GM19455 (cell line): ENCODE results near the gene KCNMB4.
"Not testable (repeated sequence)": the region's sequence is repeated elsewhere in the genome, so short reads cannot be mapped to it uniquely, and the experiment has no call there.

Experiments
- ATAC-seq: cut with Tn5 transposase; IDR thresholded peaks from one replicate; pipeline ENCODE4 v1.9.1; 2021; ENCODE audit not compliant: unreplicated experiment

KCNMB4 gene

DNA sequence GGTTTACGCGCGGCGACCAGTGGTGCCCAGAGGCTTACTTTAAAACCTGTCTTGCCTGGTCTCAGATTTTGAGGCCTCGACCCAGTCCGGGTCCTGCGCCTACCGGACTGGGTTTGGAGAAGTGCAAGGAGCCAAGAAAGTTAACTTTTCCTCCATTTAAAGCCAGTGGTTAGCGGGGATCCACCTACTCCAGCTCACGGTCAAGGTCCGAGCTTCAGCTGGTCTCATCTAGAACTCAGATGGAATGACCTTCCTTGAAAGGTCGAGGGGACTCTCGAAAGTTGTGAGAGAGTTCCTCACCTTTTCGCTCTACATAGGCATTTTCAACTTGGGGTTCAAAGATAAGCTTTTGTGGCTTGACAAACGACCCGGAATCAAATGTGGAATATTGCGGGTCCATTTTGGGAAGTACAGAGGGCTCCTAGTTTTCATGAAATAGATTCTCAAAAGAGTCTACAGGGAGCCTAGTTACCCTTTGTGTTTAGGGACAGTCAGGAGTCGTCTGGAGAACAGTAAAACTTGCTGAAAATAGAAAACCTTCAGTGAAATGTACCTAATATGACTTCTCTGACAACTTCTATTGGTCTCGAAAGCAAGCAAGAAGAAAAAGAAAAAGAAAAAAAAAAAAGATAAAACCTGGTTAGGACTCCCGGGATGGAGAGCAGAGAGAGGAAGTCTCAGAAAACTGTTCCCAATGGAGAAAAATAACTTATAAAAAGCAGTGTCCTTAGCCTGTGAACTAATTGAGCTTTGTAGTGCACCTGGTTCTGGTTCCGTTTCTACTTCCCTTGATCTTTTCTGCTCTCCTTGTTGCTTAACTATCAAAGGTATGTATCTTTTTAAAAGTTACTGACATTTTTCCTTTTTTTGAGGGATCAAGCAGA is 1.4 kb downstream of the KCNMB4 start:
- no peak for ATAC-seq

DNA sequence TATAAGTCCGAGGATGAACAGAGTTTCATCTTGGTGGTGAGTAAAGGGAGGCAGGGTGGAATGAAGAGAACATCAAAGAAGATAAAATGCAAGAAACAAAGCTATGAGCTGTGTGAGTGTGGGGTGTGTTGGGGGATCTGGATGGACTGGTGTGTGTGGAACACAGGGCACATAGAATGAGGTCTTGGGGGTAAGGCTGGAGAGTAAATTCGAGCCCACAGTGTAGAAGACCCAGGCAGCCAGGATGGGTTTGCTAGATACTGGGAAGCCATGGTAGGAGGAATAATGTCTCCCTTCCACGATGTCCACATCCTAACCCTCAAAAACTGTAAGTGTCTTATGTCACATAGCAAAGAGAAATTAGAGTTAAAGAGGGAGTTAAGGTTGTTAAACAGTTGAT is 6.8 kb downstream of the KCNMB4 start:
- ATAC-seq: no peak

DNA sequence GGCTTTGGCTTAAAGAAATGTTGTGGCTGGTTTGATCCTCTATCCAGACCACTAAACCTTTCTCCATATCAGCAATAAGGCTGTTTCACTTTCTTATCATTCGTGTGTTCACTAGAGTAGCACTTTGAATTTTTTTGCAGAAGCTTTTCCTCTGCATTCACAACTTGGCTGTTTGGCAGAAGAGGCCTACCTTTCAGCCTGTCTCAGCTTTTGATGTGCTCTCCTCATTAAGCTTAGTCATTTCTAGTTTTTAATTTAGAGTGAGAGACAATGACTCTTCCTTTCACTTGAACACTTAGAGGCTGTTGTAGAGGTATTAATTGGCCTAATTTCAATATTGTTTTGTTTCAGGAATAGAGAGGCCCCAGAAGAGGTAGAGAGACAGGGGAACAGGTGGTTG is 13.8 kb downstream of the KCNMB4 start:
- no peak for ATAC-seq

DNA sequence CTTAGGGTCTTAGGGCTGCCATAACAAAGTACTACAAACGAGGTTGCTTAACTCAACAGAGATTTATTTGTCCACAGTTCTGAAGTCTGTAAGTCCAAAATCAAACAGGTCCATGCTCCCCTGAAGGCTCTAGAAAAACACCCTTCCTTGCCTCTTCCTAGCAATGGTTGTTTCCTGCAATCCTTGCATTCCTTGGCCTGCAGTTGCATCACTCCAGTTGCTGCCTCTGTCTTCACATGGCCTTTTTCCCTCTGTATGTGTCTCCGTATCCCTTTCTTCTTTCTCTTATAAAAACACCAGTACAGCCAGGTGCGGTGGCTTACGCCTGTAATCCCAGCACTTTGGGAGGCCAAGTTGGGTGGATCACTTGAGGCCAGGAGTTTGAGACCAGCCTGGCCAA is 17.4 kb downstream of the KCNMB4 start:
- no peak for ATAC-seq

DNA sequence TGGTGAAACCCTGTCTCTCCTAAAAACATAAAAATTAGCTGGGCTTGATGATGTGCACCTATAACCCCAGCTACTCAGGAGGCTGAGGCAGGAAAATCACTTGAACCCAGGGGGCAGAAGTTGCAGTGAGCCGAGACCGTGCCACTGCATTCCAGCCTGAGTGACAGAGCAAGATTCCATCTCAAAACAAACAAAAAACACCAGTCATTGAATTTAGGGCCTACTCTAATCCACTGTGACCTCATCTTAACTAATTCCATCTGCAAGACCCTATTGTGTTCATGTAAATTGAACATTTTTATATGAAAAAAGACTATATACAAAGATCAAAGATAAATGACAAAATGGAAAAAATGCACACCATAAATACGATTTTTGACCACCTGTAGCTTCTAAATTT is 17.8 kb downstream of the KCNMB4 start:
- no peak for ATAC-seq

DNA sequence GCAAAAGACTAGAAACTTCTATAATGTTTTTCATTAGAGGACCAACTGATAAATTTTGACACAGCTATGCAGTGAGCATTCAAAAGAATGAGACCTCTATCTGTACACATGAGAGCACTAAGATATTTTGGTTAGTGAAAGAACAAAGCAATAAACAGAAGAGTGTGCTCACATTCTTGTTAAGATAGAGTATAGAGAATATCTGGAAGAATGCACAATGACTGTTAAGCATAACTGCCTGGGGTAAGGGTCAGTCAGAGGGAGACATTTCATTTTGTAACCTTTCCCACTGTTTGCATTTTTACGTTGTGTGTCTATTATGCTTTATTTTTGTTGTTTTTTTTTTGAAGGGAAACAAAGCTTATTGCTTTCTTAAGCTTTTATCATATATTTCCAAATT is 20.7 kb downstream of the KCNMB4 start:
- no peak for ATAC-seq

DNA sequence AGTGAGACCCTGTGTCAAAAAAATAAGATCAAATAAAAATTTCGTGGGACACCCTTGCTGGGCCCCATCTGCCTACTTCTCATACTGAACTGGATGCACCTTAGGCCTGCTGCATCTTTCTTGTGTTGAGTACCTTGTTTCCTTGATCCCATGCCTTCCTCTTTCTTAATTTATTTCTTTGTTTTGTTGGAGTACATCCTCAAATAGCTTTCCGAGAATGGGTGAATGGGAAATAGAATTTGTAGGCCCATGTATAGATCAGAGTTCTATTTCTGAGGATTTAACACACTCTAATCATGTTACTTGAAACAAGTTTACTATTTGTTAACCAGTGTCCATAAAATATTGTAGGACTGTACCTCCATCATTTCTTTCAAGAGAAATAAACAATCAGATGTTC is 23.6 kb downstream of the KCNMB4 start:
- ATAC-seq: no peak

DNA sequence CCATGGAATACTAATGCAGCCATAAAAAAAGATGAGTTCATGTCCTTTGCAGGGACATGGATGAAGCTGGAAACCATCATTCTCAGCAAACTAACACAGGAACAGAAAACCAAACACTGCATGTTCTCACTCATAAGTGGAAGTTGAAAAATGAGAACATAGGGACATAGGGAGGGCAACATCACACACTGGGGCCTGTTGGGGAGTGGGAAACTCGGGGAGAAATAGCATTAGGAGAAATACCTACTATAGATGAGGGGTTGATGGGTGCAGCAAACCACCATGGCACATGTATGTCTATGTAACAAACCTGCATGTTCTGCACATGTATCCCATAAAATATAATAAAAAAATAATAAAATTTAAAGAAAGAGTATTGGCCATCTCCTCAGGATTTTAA is 26.5 kb downstream of the KCNMB4 start:
- not testable (repeated sequence) for ATAC-seq

DNA sequence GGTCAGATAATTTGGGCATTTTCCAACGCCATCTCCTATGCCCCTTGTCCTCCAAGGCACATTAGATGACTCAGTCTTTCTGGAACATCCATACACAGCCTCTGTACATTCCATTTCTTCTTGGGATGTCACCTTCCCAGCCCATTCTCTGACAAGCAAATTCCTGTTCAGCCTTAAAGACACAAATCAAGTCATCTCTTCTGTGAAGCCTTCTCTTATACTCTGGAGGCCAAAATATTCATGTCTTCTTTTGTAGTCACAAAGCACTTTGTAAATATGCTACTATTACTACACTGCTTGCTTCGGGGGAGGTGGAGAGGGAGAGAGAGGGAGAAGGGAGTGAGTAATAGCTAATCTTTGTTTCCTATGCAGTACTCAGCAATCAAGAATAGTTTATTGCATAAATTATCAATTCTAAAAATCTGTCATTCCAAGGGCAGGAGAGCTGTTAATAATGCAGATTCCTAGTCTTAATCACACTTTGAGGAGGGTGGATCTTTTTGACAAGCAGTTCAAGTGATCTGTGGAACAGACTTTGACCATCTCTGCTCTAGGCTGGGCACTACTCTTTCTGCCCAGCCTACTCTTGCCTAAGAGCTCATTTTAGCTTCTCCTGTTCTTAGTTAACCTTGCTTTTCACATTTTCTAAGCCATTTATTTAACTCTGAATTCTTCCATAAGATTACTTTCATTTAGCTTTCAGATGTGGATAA is 27.9 kb downstream of the KCNMB4 start:
- ATAC-seq: no peak

DNA sequence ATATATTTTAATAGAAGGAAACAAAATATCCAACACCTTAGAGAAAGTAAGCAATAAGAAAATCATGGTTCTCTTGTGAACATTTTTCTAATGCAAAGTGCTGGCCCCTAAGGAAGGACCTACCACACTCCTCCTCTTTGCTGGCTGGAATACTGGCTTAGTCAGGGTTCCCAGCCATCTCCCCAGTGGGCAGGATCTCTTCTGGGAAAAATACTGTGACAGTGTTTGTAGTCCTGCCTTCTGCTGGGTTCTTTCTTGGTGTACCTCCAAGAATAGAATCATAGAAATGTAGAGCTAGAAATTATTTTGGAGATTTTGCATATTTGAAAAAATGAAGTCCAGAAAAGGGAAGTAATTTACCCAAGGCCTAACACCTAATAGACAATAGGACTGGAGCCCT is 31.9 kb downstream of the KCNMB4 start:
- ATAC-seq: no peak

DNA sequence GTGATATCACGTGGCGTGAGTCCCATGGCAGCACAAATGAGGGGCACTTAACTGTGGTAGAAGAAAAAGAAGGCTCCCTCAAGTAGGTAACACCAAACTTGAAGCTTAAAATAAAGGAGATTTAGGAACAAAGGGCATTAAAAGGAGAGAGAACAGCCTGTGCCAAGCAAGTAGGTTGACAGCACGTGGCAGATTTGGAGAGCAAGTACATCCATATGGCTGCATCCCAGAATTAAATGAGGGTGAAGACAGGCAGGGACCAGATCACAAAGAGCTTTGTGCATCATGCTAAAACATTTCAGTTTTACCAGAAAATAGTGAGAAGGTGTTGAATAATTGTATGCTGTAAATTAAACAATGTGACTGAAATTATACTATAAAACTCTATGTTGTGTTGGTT is 32.8 kb downstream of the KCNMB4 start:
- no peak for ATAC-seq

DNA sequence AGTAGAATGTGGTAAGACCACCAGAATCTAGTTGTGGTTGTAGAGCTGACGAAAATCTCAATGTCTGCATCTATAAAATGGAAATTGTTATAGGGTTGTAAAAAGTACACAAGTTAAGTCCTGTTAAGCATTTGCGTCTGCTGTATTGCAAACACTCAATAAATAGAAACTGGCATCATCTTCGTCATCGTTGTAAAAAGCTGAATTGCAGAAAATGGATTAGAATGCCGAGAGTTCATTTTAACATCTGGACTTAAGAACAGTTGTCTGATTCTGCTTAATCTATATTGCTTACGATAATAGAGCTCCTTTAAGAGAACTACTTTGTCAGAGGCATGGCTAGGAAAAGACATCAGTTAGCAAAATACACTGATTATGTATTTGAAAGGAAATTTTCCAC is 33.2 kb downstream of the KCNMB4 start:
- no peak for ATAC-seq

DNA sequence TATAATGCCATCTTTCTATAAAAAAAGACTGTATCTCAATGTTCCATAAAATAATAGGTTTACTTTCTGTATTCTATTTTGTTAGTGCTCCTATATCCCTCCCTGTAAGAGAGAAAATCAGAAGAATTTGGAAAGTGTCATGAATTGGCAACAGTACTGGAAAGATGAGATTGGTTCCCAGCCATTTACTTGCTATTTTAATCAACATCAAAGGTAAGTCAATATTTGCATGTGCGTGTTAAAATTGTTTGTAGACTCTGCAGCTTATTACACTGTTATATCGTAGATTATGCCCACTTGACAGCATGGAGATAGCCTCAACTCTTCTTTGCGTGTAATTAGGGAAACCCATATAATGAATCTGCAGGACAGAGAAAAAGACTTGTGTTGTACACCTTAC is 34.0 kb downstream of the KCNMB4 start:
- ATAC-seq: no peak

DNA sequence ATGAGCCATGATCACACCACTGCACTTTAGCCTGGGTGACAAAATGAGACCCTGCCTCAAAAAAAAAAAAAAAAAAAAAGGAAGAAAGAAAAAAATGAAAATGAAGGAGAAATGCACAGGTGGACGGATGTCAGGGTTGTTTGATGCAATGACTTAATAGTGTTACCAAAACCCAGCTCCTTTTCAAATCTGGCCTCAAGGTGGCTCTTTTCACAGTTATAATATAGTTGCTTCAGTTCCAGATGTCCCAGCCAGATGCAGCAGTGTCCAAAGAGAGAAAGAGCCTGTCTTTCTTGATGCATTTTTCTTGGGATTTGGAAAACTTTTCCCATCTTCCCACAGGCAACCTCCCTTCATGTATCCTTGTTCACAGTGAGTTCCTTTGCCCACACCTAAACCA is 36.5 kb downstream of the KCNMB4 start:
- no peak for ATAC-seq

DNA sequence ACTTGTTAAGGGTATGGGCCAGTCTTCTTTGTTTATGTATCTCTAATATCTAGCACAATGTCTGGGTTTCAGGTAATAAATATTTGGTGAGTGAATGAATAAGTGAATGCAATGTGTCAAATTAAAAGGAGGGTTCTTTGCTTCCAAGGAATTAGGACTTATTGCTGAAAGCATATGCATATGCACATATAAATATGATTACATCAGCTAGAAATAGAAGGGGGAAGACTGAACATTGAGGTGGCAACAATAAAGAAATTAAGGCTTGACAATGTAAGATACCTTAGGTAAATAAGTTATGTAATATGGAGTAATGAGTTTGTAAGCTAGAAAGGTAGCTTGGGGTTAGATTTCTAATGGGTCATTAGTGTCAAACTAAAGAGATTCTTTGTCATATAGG is 37.7 kb downstream of the KCNMB4 start:
- no peak for ATAC-seq

DNA sequence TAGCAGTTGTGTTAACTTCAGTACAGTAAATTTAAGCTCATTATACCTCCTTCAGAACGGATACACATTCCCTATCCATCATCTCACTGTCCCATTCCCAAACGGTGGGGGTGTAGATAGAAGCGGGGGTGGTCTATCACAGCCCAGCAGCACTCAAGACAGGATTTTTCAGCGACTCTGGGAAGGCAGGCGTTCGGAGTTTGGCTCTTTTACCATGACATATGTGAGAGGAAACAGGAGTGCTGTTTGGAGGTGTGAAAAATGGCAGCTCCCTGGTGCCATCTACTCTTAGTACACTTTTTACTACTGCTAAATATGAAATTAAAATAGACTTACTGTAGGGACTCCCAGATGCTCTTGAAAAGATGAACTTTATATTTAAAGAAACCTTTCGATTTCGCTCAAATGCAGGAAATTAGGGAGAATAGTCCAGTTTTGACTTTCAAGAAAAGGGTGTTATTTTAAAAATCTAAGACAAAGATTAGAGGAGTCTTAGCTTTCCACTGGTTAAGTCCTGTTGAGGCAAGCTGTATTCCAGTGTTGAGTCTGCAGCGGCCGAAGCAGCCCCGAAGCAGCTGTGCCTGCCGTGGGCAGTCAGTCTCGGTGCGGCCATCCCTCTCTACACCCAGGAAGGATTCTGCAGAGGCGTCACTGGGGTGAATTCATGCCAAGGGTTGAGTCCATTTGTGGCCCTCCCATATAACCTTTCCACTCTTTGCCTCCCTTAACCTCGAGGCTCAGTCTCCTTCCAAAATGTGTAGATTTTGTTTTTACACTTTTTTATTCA is 42.1 kb downstream of the KCNMB4 start:
- no peak for ATAC-seq

DNA sequence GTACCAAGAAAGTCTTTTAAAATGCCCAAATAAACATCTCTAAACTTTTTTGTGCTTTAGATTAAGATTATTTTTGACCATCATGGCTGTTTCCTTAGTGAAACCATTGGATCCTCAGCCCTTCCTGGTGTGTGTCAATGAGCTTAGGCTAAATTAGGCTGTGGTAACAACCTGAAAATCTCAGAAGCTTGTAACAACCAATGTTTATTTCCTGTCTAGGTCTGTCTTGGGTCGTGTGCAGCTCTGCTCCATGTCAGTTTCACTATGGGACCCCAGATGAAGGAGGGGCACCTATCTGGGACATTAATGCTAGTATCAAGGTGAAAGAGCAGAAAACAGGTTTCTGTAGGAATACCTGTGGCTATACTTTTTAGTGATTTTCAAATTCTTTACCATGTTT is 49.9 kb downstream of the KCNMB4 start:
- no peak for ATAC-seq

DNA sequence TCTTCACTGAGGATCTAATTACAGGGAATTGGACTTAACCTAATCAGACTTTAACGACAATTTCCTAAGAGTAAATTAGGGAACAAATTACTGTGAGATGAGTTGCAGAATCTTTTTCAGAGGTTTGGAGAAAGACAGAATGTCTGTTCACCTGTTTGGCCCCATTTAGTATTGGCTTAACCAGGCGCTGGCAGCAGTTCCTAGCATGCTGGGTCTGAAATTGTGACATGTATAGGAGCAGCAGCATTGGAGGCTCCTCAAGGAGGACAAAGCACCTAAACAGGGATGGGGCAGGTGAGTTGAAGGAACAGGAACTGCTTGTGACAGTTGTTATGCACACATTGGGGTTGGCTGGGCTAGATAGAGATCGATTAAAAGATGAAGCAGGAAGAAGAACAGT is 51.0 kb downstream of the KCNMB4 start:
- no peak for ATAC-seq

DNA sequence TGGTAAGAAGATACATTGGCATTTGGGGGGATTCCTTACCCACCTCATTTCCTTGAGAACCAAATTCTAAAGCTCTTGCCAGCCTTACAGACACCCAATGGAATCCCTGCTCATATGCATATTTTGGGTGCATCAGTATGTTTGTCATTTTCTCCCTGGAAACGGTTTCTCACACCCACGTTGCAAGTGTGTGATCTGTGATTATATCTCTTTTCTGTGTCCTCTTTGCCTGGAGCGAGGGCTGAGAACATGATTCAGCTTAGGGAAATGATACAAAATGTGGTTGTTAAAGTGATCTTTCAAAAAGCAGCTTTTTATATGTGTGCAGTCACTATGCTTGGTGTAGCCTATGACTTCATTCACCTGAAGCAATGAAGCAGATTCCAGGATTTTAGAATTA is 52.0 kb downstream of the KCNMB4 start:
- ATAC-seq: no peak

DNA sequence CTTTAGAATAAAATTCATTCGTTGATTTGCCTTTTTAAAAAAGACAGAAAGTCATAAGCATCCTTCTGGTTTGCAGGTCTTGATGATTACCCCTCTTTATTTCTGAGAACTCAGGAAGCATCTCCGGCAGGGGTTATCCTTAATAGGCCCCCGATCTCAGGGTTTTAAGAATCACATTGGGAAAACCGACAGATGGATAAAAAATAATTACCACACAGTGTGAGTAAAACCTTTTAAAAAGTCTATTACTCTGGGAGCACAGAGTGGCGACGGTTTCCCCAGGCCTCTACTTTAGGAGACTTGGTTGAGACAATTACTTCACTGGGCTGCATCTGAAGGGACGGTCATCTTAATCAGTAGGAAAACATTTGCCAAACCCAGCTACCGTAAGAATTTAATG is 56.5 kb downstream of the KCNMB4 start:
- ATAC-seq: no peak

DNA sequence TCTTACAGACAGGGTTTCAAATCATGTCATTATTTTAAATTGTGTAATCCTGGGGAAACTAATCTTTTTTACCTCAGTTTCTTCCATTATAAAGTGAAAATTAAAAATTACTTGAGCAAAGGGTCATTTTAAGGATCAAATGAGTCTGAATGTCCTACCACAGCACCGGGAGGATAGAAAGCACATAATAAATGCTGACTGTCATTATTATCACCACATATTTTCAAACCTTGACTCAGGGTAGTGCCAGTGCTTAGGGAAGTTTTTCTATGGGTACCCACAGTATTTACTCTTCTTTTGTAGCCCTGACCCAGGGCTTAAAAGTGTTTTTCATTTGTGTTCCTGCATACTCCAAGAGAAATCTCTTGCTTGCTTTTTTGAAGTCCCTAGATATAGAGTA is 60.5 kb downstream of the KCNMB4 start:
- ATAC-seq: no peak

DNA sequence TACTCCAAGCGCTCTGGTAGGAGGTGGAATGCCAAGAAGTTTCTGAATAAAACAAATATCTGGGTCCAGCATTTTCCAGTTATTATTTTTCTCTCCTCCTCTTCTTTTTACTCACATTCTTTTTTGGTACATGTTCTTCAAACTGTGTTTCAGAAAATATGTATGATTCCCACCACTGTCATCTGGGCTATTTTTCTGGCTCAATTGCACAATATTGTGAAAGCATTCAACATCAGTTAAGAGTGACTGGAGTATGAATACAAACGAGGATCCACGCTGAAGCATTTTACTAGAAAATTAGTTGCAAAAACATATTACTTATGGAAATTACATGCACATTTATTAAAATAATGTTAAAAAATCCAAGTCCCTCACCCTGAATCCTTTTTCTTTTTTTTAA is 61.5 kb downstream of the KCNMB4 start:
- no peak for ATAC-seq
